Measurements from ENCODE around the gene CYP21A2. TPM values are rescaled to one million over a fixed set of nuclear protein-coding genes. Genes with fewer than 3 reads are reported as not detected.
"Not testable (repeated sequence)": the region's sequence is repeated elsewhere in the genome, so short reads cannot be mapped to it uniquely, and the experiment has no call there.

Gene CYP21A2
- total and polyA plus RNA-seq, 4 donors, result 0.30 to 4.9 (median 1.7) TPM

DNA sequence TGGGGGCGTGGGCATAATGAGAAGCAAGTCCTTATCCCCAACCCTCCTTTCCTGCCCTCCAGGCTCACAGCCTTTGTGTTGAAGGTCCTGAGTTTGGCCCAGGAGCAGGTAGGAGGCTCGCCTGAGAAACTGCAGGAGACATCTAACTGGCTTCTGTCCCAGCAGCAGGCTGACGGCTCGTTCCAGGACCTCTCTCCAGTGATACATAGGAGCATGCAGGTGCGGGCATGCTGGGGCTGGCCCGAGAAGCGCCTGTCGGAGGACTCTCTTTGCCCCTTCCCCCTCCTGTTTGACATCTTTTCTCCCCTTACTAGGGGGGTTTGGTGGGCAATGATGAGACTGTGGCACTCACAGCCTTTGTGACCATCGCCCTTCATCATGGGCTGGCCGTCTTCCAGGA is 9.6 kb upstream of the CYP21A2 start:
- WGBS (ENCODE audit: insufficient coverage), result 80% methylated on average over 1 of the region's 10 CpGs
- not testable (repeated sequence) for H3K36me3 ChIP-seq (ENCODE audit: control insufficient read depth, insufficient read depth, low read length); H3K4me3 ChIP-seq (ENCODE audit: low read depth, low read length); DNase-seq (ENCODE audit: low read depth in 4 of 6, low spot score in 6 of 6); H3K27ac ChIP-seq (ENCODE audit: low read depth, low read length); H3K27me3 ChIP-seq (ENCODE audit: control insufficient read depth, insufficient read depth, low read length); H3K9me3 ChIP-seq (ENCODE audit: control insufficient read depth, insufficient read depth, low read length); H3K4me1 ChIP-seq (ENCODE audit: control insufficient read depth, insufficient read depth, low read length)

DNA sequence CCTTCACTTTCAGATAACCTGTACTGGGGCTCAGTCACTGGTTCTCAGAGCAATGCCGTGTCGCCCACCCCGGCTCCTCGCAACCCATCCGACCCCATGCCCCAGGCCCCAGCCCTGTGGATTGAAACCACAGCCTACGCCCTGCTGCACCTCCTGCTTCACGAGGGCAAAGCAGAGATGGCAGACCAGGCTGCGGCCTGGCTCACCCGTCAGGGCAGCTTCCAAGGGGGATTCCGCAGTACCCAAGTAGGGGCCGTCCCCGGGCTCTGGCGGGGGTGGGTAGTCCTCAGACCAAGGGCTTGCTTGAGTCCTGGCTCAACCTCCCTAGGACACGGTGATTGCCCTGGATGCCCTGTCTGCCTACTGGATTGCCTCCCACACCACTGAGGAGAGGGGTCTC is 8.7 kb upstream of the CYP21A2 start:
- not testable (repeated sequence) for H3K36me3 ChIP-seq (ENCODE audit: control insufficient read depth, insufficient read depth, low read length); H3K4me3 ChIP-seq (ENCODE audit: low read depth, low read length); H3K4me1 ChIP-seq (ENCODE audit: control insufficient read depth, insufficient read depth, low read length); H3K27me3 ChIP-seq (ENCODE audit: control insufficient read depth, insufficient read depth, low read length); DNase-seq (ENCODE audit: low read depth in 4 of 6, low spot score in 6 of 6); H3K27ac ChIP-seq (ENCODE audit: low read depth, low read length); H3K9me3 ChIP-seq (ENCODE audit: control insufficient read depth, insufficient read depth, low read length)
- WGBS (ENCODE audit: insufficient coverage), result 80% methylated on average over 1 of the region's 14 CpGs

DNA sequence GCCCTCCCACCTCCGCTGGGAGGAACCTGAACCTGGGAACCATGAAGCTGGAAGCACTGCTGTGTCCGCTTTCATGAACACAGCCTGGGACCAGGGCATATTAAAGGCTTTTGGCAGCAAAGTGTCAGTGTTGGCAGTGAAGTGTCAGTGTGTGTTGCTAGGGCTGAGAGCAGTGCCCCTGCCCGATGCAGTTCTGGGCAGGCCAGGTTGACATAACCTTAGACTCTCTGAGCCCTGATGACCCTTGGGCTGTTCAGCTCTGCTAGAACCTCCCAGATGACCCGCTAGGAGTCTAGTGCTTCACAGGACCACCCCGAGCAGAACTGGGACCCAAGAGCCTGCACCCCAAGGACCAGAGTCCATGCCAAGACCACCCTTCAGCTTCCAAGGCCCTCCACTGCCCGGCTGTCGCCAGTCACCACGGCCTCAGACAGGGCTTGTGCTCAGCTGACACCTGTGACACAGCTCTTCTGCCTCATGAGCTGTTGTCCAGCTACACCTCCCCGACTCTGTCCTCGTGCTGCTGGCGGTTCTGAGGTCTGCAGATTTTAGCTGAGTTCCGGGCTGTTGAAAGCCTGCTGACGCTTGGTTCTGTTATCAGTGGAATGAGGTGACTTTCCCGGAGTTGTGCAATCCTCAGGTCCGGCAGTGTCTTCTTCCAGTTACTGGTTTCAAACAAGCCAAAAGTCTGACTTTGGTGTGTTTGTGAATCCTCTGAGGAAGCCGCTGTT is 2.8 kb upstream of the CYP21A2 start:
- no CpG with 5 or more reads among the region's 16 CpGs for WGBS (ENCODE audit: insufficient coverage)
- H3K27me3 ChIP-seq (ENCODE audit: control insufficient read depth, insufficient read depth, low read length), result not testable (repeated sequence)

DNA sequence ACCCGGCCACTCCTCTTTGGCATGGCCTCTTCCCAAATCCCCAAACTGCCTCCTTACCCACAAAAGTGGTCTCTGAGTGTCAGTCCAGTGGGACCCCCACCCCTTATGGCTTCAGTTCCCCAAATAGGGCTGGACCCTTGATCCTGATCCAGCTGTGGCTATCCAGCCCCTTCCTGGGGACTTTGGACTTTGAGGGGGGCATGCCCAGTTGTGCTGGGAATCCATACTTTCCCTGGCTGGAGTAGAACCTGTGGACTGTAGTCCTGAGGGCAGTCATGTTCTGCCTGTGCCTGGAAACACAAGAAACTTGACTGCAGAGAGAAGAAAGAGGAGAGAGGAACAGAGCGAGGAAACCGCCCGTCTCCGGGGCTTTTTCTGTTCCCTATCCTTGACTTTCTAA is 1.1 kb upstream of the CYP21A2 start:
- H3K9me3 ChIP-seq (ENCODE audit: control insufficient read depth, insufficient read depth, low read length); H3K27ac ChIP-seq (ENCODE audit: low read depth, low read length); H3K36me3 ChIP-seq (ENCODE audit: control insufficient read depth, insufficient read depth, low read length); DNase-seq (ENCODE audit: low read depth in 4 of 6, low spot score in 6 of 6); H3K4me3 ChIP-seq (ENCODE audit: low read depth, low read length); H3K27me3 ChIP-seq (ENCODE audit: control insufficient read depth, insufficient read depth, low read length); H3K4me1 ChIP-seq (ENCODE audit: control insufficient read depth, insufficient read depth, low read length): not testable (repeated sequence)
- WGBS (ENCODE audit: insufficient coverage), result 87% methylated on average over 3 of the region's 5 CpGs

More for the DNA sequence above, 2.8 kb upstream of the CYP21A2 start:
- not testable (repeated sequence) for DNase-seq (ENCODE audit: low read depth in 4 of 6, low spot score in 6 of 6); H3K27ac ChIP-seq (ENCODE audit: low read depth, low read length); H3K4me3 ChIP-seq (ENCODE audit: low read depth, low read length); H3K4me1 ChIP-seq (ENCODE audit: control insufficient read depth, insufficient read depth, low read length); H3K36me3 ChIP-seq (ENCODE audit: control insufficient read depth, insufficient read depth, low read length); H3K9me3 ChIP-seq (ENCODE audit: control insufficient read depth, insufficient read depth, low read length)

DNA sequence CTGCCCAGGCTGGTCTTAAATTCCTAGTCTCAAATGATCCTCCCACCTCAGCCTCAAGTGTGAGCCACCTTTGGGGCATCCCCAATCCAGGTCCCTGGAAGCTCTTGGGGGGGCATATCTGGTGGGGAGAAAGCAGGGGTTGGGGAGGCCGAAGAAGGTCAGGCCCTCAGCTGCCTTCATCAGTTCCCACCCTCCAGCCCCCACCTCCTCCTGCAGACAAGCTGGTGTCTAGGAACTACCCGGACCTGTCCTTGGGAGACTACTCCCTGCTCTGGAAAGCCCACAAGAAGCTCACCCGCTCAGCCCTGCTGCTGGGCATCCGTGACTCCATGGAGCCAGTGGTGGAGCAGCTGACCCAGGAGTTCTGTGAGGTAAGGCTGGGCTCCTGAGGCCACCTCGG is 663 bp downstream of the CYP21A2 start:
- H3K9me3 ChIP-seq (ENCODE audit: control insufficient read depth, insufficient read depth, low read length); H3K4me1 ChIP-seq (ENCODE audit: control insufficient read depth, insufficient read depth, low read length); H3K27ac ChIP-seq (ENCODE audit: low read depth, low read length); H3K36me3 ChIP-seq (ENCODE audit: control insufficient read depth, insufficient read depth, low read length); H3K4me3 ChIP-seq (ENCODE audit: low read depth, low read length); H3K27me3 ChIP-seq (ENCODE audit: control insufficient read depth, insufficient read depth, low read length); DNase-seq (ENCODE audit: low read depth in 4 of 6, low spot score in 6 of 6): not testable (repeated sequence)
- WGBS (ENCODE audit: insufficient coverage), result 60% methylated on average over 1 of the region's 5 CpGs

DNA sequence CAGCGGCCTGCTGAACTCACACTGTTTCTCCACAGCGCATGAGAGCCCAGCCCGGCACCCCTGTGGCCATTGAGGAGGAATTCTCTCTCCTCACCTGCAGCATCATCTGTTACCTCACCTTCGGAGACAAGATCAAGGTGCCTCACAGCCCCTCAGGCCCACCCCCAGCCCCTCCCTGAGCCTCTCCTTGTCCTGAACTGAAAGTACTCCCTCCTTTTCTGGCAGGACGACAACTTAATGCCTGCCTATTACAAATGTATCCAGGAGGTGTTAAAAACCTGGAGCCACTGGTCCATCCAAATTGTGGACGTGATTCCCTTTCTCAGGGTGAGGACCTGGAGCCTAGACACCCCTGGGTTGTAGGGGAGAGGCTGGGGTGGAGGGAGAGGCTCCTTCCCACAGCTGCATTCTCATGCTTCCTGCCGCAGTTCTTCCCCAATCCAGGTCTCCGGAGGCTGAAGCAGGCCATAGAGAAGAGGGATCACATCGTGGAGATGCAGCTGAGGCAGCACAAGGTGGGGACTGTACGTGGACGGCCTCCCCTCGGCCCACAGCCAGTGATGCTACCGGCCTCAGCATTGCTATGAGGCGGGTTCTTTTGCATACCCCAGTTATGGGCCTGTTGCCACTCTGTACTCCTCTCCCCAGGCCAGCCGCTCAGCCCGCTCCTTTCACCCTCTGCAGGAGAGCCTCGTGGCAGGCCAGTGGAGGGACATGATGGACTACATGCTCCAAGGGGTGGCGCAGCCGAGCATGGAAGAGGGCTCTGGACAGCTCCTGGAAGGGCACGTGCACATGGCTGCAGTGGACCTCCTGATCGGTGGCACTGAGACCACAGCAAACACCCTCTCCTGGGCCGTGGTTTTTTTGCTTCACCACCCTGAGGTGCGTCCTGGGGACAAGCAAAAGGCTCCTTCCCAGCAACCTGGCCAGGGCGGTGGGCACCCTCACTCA is 1.4 kb downstream of the CYP21A2 start:
- not testable (repeated sequence) for H3K27ac ChIP-seq (ENCODE audit: low read depth, low read length); H3K4me1 ChIP-seq (ENCODE audit: control insufficient read depth, insufficient read depth, low read length); H3K36me3 ChIP-seq (ENCODE audit: control insufficient read depth, insufficient read depth, low read length); H3K9me3 ChIP-seq (ENCODE audit: control insufficient read depth, insufficient read depth, low read length); H3K4me3 ChIP-seq (ENCODE audit: low read depth, low read length); H3K27me3 ChIP-seq (ENCODE audit: control insufficient read depth, insufficient read depth, low read length); DNase-seq (ENCODE audit: low read depth in 4 of 6, low spot score in 6 of 6)
- 73% methylated on average over 13 of the region's 24 CpGs for WGBS (ENCODE audit: insufficient coverage)

DNA sequence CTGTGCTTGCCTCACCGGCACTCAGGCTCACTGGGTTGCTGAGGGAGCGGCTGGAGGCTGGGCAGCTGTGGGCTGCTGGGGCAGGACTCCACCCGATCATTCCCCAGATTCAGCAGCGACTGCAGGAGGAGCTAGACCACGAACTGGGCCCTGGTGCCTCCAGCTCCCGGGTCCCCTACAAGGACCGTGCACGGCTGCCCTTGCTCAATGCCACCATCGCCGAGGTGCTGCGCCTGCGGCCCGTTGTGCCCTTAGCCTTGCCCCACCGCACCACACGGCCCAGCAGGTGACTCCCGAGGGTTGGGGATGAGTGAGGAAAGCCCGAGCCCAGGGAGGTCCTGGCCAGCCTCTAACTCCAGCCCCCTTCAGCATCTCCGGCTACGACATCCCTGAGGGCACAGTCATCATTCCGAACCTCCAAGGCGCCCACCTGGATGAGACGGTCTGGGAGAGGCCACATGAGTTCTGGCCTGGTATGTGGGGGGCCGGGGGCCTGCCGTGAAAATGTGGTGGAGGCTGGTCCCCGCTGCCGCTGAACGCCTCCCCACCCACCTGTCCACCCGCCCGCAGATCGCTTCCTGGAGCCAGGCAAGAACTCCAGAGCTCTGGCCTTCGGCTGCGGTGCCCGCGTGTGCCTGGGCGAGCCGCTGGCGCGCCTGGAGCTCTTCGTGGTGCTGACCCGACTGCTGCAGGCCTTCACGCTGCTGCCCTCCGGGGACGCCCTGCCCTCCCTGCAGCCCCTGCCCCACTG is 2.3 kb downstream of the CYP21A2 start:
- DNase-seq (ENCODE audit: low read depth in 4 of 6, low spot score in 6 of 6), result not testable (repeated sequence)
- 82% methylated on average over 4 of the region's 43 CpGs for WGBS (ENCODE audit: insufficient coverage)

DNA sequence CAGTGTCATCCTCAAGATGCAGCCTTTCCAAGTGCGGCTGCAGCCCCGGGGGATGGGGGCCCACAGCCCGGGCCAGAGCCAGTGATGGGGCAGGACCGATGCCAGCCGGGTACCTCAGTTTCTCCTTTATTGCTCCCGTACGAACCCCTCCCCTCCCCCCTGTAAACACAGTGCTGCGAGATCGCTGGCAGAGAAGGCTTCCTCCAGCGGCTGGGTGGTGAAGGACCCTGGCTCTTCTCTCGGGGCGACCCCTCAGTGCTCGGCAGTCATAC is 2.8 kb downstream of the CYP21A2 start:
- H3K9me3 ChIP-seq (ENCODE audit: control insufficient read depth, insufficient read depth, low read length); H3K36me3 ChIP-seq (ENCODE audit: control insufficient read depth, insufficient read depth, low read length); H3K27ac ChIP-seq (ENCODE audit: low read depth, low read length); DNase-seq (ENCODE audit: low read depth in 4 of 6, low spot score in 6 of 6); H3K27me3 ChIP-seq (ENCODE audit: control insufficient read depth, insufficient read depth, low read length); H3K4me1 ChIP-seq (ENCODE audit: control insufficient read depth, insufficient read depth, low read length); H3K4me3 ChIP-seq (ENCODE audit: low read depth, low read length): not testable (repeated sequence)
- no CpG with 5 or more reads among the region's 13 CpGs for WGBS (ENCODE audit: insufficient coverage)

More for the DNA sequence above, 2.3 kb downstream of the CYP21A2 start:
- not testable (repeated sequence) for H3K4me3 ChIP-seq (ENCODE audit: low read depth, low read length); H3K27me3 ChIP-seq (ENCODE audit: control insufficient read depth, insufficient read depth, low read length); H3K27ac ChIP-seq (ENCODE audit: low read depth, low read length); H3K4me1 ChIP-seq (ENCODE audit: control insufficient read depth, insufficient read depth, low read length); H3K9me3 ChIP-seq (ENCODE audit: control insufficient read depth, insufficient read depth, low read length); H3K36me3 ChIP-seq (ENCODE audit: control insufficient read depth, insufficient read depth, low read length)

DNA sequence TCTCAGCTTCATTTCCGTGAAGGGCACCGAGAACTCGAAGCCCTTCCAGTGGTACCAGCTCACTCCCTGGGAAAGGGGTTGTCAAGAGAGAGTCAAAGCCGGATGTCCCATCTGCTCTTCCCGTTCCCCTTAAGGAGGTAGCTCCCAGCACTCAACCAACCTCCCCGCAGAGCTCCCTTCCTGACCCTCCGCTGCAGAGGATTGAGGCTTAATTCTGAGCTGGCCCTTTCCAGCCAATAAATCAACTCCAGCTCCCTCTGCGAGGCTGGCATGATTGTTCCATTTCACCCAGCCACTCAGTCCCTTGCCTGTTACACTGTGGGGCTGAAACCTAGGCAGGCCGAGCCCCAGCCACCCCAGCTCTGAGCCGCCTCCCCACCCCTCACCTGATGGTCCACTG is 3.2 kb downstream of the CYP21A2 start:
- DNase-seq (ENCODE audit: low read depth in 4 of 6, low spot score in 6 of 6); H3K9me3 ChIP-seq (ENCODE audit: control insufficient read depth, insufficient read depth, low read length): not testable (repeated sequence)
- WGBS (ENCODE audit: insufficient coverage), result 57% methylated on average over 3 of the region's 10 CpGs

More for the DNA sequence above, 3.2 kb downstream of the CYP21A2 start:
- H3K36me3 ChIP-seq (ENCODE audit: control insufficient read depth, insufficient read depth, low read length); H3K27me3 ChIP-seq (ENCODE audit: control insufficient read depth, insufficient read depth, low read length); H3K4me1 ChIP-seq (ENCODE audit: control insufficient read depth, insufficient read depth, low read length); H3K4me3 ChIP-seq (ENCODE audit: low read depth, low read length); H3K27ac ChIP-seq (ENCODE audit: low read depth, low read length): not testable (repeated sequence)

All from spinal cord (tissue), 10 donors.